ENCODE measurements around the gene TMEM255B.

Gene TMEM255B

DNA sequence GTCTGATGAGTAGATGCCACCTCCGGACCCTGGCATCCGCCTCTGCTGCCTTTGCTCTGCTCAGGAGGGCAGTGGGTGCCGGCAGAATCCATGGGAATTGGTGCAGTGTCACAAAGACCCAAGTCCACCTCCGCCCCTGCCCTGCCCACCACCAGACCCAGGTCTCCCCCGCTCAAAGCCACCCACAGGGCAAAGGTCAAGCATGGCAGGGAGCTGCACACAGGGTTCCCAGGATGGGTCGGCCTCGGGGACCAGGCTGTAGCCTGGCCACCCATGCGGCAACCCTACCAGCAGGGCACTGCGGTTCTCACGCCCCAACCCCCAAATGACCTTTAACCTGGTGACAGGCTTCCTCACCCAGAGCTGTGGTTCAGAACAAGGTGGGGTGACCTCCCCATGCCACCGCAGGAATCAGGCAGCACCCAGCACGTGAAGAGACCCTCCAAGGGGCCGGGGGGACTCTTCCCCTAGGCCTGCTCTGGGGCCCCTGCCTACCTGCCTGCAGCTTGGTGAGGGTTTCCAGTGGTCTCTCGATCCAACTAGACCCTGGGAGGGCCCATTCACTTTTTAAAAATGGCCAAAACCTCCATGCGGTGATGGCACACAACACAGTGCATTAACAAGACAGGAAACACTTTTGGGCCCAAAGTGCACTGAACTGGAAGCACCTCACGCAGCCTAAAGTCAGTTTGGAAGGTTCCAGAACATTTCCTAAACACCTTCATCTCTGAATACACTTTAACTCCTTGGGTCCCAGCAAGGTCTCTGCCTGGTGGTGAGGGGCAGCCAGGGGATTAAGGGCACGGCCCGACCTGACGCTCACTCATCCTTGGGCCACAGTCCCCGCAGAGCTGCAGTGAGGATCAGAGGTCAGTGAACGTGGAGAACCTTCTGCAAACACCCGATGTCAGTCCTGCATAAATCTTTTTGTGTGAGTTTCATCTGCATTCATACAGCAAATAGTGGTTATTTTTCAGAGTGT, 93.8 kb downstream of the TMEM255B start:
- peak; percentile 52 for DNase-seq

- no peak for DNase-seq
Measured at GRCh38 chr13:113853518-113854237, 94.7 kb downstream of the TMEM255B start.

DNA sequence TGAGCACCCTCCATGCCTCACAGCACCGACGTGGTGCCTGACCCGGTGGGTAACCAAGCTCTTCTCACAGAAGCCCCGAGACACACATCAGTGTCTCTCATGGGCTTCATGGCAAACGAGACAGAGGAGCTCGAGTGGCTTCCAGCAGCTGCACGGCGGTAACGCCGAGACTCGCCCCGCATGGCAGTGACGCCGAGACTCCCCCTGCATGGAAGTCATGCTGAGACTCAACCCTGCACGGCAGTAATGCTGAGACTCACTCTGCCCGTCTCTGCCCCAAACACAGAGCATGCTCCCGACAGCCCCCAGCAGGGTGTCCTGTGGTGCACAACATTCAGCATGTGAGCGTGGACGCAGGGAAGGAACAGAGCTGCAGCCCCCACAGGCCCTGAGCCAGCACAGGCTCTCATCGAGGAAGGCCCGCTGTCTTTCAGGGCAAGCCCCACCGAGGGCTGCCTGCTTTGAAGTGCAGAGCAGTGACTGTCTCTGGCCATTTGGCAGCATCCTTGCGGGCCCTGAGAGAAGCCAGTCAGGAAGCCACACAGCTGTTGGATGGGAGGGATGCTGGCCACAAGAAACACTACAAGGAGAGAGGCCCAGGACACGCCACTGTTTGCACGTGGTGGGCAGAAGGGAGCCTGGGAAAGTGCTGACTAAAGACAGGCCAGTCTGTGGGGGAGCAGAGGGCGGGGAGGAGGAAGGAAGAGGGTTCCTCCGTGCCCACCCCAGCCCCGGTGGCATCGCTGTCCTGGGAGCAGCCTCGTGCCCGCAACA, 95.4 kb downstream of the TMEM255B start:
- DNase-seq = peak; percentile 67

DNA sequence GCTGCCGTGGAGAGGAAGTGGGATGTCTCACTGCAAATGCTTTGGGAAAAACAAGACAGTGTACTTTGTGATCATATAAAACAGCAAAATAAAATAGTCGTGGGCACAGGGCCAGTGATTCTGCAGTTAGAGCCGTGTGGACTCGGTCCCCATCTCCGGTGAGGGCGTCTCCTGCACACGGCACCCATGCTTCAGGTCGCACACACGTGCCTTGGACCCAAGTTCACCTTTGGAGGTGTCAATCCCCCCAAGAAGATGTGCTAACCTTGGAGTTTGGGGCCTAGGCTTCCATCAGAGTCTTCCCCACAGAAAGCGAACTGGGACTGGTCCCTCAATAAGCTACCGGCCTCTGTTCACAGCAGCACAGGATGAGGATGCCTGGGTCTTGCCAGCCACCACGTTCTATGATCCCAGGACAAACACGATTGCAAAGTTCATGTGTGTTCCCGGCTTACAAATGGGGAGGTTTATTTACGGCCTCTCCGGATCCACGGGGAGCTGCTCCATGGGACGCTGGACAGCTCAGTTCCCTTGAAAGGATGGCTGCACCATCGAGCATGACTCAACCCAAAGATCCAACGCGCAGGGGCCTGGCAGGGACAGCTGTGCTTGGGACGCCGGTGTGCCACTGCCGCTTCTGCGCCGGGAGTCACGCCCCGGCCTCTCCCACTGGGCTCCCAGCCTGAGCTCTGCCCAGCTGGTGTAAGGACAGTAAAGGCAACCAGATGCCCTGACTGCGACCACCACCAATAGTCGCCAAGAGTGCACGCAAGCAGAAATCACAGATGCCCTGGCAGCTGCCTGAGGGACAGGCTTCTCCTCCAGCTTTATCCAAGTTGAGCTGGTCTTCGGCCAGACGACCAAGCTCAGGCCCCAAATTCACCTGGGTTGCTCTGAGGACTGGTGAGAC, 96.2 kb downstream of the TMEM255B start:
- DNase-seq = peak; percentile 54

DNA sequence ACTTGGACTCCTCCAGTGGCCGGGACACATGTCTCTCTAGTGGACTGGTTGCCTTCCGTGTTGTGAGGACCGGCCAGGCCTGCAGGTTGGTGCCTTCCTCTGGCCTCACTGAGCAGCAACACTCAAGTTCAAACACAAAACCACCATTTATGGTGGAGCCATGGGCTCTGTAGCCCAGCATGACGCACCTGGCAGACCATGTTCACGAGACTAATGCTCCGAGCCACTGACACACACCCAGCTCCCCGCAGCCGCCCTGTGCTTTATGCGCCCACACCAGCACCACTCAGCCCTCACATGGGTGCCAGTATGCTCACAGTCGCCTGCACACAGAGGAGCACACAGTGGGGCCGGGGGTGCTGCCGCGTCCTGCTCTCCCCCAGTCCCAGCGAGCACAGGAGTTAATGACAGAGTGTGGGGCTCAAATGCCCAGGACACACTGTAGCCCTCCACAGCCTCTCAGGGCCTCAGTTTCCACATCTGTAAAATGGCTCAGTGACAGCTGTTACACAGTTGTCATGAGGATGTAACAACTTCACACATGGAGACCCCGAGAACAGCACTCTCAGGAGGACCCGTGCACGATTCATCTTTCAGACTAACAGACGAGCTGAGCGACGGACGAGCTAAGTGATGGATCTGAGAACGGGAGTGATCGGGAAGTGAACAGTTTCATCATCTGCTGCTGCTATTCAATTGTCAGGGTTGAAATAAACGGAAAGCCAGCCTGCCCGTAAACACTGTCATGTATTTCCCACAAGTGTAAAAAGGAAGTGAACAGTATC, 97.1 kb downstream of the TMEM255B start:
- DNase-seq = no peak

DNA sequence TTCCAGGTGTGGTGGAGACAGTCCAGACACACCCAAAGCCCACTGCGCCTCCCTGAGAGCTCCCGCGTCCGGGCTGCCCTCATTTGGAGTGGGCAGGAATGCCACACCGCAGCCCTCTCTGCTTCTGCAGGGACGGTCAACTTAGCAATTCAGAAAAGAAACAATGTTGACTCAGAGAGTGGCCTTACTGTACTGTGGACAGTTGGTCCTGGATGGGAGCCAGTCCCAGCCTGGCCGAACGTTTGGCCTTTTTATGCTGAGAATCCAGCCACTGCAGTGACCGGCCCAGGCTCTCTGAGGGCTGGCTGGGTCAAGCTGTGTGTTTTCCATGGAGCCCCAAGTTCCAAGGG, 97.7 kb downstream of the TMEM255B start:
- DNase-seq = no peak

- no peak for DNase-seq
Measured at GRCh38 chr13:113857531-113858195, 98.6 kb downstream of the TMEM255B start.

- no peak for DNase-seq
Measured at GRCh38 chr13:113859311-113860050, 100.5 kb downstream of the TMEM255B start.

- DNase-seq = no peak
Measured at GRCh38 chr13:113860051-113860664, 101.1 kb downstream of the TMEM255B start.

DNA sequence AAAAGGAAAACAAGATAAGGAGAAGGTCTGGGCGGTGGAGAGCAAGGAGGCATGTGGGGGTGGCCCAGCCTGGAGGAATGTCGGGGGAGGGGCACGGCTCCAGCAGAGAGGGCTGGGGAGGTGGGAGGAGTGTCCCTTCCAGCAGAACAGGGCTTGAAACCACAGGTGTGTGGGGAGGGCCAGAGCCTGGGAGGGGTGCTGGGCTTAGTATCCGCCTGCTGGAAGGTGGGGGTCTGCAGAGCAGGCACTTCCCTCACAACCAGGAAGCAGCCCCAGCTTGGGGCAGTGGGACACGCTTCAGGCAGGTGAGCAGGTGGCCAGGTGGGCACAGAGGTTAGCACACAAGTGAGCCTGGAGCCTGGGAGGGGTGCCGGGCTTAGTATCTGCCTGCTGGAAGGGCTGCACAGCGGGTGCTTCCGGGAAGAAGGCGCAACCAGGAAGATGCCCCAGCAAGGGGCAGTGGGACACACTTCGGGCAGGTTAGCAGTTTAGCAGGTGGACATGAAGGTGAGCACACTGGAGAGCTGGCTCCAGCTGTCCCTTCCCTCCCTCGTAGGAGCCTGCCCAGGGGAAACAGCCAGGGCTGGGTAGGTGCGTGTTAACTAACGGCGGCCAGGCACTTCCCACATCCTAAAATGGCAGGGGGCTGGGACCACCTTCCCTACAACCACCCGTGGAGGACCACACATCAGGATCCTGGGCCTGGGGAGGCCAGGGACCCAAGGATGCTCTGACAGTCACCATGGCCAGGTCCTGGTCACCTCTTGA, 101.8 kb downstream of the TMEM255B start:
- peak; percentile 55 for DNase-seq

DNA sequence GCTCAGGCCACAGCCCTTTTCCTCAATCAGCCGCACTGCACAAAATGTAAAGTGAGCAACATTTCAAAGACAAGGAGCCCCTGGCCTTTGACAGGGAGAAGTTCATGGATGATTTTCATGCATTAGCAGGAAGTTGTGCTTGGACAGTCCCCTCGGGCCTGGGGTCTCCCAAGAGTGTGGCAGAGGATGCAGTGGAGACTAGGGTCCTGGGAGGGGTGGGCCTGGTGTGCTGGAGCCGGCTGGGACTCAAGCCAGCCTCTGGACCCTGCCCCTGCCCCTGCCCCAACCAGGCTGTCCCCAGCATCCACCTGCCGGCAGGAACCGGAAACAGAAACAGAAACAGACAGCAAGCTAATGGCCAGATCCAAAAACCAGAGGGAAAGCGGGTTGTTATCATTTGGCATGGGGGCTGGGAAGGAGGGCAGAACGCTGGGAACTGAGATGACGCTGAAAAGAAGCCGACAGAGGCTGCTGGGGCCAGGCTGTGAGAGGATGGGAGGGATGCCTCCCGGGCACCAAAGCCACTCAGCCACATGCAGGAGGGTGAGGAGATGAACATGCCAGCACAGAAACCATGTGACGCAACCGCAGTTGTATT, 102.5 kb downstream of the TMEM255B start:
- no peak for DNase-seq

GRCh38 chr13:113862191-113862930, 103.3 kb downstream of the TMEM255B start:
- no peak for DNase-seq

DNA sequence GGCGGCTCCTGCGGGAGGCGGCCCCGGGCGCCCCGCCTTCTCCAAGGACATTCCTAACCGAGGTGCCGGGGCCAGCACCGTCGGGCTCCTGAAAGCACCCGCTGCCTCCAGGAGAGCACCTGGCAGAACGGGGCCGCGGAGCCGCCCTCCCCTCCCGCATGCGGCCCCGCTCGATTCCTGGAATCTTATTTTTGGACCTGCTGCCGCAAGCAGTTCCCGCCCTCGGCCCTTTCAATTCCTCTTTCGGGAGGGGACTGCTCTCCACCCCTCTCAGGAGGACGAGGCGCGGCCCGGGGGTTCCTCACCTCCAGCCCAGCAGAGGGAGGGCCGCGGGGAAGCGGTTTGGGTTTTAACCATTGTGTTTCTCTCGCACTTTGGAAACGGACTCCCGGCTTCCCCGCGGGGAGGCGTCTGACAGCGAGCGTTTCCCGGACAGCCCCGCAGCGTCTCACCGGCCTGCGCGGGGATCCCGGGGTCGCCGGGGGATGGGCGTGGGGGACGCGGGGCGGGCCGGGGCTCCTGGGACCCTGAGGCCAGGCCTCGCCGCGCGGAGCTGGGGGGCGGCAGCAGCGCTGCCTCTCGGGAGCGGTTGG, 104.0 kb downstream of the TMEM255B start:
- DNase-seq = no peak

DNA sequence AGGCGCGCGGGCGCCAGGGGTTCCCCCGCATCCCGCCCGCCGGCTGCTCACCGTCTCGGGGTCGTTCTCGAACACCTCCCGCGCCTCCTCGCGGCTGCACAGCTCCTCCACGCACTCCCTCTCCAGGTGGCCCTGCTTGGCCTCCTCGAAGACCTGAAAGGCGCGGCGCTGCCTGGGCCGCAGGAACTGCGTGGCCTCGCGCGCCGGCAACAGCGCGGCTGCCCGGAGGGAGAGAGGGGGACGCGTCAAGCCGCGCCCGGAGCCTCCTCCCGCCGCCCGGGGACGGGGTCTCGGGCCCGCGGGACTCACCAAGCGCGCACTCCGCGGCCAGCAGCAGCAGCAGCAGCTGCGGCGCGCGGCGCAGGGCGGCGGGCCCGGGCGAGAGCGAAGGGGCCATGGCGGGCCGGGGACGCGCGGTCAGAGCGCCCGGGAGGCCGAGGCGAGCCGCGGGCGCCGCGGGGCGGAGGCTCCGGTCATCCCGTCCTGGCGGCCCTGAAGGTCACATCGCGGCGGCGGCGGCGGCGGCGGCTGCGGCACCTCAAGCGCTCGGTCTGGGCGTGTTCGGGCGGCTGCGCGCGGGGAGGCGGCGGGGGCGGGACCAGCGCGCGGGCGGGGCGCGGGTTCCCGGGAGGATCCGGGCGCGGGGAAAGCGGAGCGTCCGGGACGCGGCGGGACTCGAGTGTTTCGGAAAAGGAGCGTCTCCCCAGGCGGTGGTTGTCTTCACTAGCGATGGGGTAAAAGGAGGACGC, 104.7 kb downstream of the TMEM255B start, which contains the start of gene GAS6:
GAS6 (minus strand) TSS at position 553 of the 749 bp plus-strand sequence; CDS start at position 397, 156 bp downstream.
- peak; percentile 70 for DNase-seq

GRCh38 chr13:113864273-113864890, 105.4 kb downstream of the TMEM255B start:
- DNase-seq = no peak

DNA sequence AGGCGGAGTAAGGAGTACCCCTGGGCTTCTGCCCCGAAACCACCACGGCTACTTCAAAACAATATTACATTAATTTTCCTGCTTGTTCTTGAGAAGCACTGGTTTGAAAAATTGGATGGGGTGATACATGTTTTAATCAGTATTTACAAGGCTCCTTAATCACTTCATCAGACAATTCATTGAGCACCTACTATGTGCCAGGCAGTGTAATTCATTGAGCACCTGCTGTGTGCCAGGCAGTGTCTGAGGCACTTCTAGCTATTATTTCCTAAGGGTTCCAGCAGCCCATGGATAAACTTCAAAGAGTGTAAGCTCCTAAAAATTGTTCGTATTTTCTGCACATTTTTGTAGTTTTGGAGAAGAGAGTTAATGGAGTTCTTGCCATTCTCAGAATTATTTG, 106.4 kb downstream of the TMEM255B start:
- no peak for DNase-seq
